NCI-H510A treated with DMSO at 0.1 percent for 48 hours (cell line): ENCODE measurements around the gene HOMER2.
"Not testable (repeated sequence)": the region's sequence is repeated elsewhere in the genome, so short reads cannot be mapped to it uniquely, and the experiment has no call there.

ENCODE experiments used
- DNase-seq: peaks from one replicate; lab custom pipeline; 2025; lab: John Stamatoyannopoulos, UW

HOMER2 gene

GRCh38 chr15:82831894-82832600 is 120.5 kb downstream of the HOMER2 start:
- no peak for DNase-seq

- DNase-seq: no peak
Observed at GRCh38 chr15:82830427-82831173, 121.9 kb downstream of the HOMER2 start.

GRCh38 chr15:82829234-82829633 is 123.3 kb downstream of the HOMER2 start:
- DNase-seq: no peak

GRCh38 chr15:82828075-82828474 is 124.4 kb downstream of the HOMER2 start:
- no peak for DNase-seq

- DNase-seq: no peak
Observed at GRCh38 chr15:82823049-82823448, 129.5 kb downstream of the HOMER2 start.

GRCh38 chr15:82821851-82822250 is 130.7 kb downstream of the HOMER2 start:
- DNase-seq: not testable (repeated sequence)

- DNase-seq: not testable (repeated sequence)
Observed at GRCh38 chr15:82821396-82821795, 131.1 kb downstream of the HOMER2 start.

- DNase-seq: no peak
Observed at GRCh38 chr15:82820128-82820527, 132.4 kb downstream of the HOMER2 start.

- no peak for DNase-seq
Observed at GRCh38 chr15:82812994-82813393, 139.5 kb downstream of the HOMER2 start.

GRCh38 chr15:82810890-82811426 is 141.6 kb downstream of the HOMER2 start:
- DNase-seq: no peak

- DNase-seq: no peak
Observed at GRCh38 chr15:82810061-82810889, 142.2 kb downstream of the HOMER2 start.

GRCh38 chr15:82809308-82810060 is 143.0 kb downstream of the HOMER2 start, which contains the start of gene WHAMM:
Gene WHAMM, plus strand, starts transcription at chr15:82809628. Its CDS starts 99 bp downstream, at chr15:82809727.
- peak; percentile 90 for DNase-seq

- DNase-seq: no peak
Observed at GRCh38 chr15:82808634-82809041, 143.9 kb downstream of the HOMER2 start.

- DNase-seq: no peak
Observed at GRCh38 chr15:82807920-82808633, 144.4 kb downstream of the HOMER2 start.

- peak; percentile 51 for DNase-seq
Observed at GRCh38 chr15:82805994-82806406, 146.5 kb downstream of the HOMER2 start, which contains the start of gene FSD2. Gene FSD2, minus strand, starts transcription at chr15:82806069. Its CDS starts 18,679 bp downstream, at chr15:82787390.

- DNase-seq: no peak
Observed at GRCh38 chr15:82804575-82804949, 148.0 kb downstream of the HOMER2 start.

GRCh38 chr15:82803793-82804574 is 148.5 kb downstream of the HOMER2 start:
- DNase-seq: no peak

- DNase-seq: no peak
Observed at GRCh38 chr15:82802497-82802896, 150.0 kb downstream of the HOMER2 start.

GRCh38 chr15:82799183-82799841 is 153.2 kb downstream of the HOMER2 start:
- DNase-seq: no peak
